Lower leg skin (tissue), 3 donors: ENCODE measurements around the gene PBXIP1.

Experiments
- CTCF ChIP-seq, 3 donors: fragments of 450-650 bp; IDR thresholded peaks; one replicate each; pipeline ENCODE4 v1.5.1; 2016; ENCODE audit warnings: antibody characterized with exemption in 3 of 3, mild to moderate bottlenecking in 3 of 3, moderate library complexity in 2 of 3
- POLR2A ChIP-seq, 2 donors: fragments of 450-650 bp; IDR thresholded peaks; one replicate each; pipeline ENCODE4 v1.6.1; 2016 to 2017; ENCODE audit warnings: antibody characterized with exemption in 2 of 2, mild to moderate bottlenecking in 1 of 2, moderate library complexity in 1 of 2

- TF ChIP-seq CTCF (IDR thresholded peaks at IDR 0.05): no peak
- TF ChIP-seq POLR2A (IDR thresholded peaks at IDR 0.05): no peak
These were observed 41.2 kb upstream of the PBXIP1 start for GRCh38 chr1:154996966-154997701.
